Measurements from ENCODE around the gene RBM47.

GRCh38 chr4:40500781-40501180 lies 128.9 kb downstream of the RBM47 start:
- TF ChIP-seq, protein P1, sequence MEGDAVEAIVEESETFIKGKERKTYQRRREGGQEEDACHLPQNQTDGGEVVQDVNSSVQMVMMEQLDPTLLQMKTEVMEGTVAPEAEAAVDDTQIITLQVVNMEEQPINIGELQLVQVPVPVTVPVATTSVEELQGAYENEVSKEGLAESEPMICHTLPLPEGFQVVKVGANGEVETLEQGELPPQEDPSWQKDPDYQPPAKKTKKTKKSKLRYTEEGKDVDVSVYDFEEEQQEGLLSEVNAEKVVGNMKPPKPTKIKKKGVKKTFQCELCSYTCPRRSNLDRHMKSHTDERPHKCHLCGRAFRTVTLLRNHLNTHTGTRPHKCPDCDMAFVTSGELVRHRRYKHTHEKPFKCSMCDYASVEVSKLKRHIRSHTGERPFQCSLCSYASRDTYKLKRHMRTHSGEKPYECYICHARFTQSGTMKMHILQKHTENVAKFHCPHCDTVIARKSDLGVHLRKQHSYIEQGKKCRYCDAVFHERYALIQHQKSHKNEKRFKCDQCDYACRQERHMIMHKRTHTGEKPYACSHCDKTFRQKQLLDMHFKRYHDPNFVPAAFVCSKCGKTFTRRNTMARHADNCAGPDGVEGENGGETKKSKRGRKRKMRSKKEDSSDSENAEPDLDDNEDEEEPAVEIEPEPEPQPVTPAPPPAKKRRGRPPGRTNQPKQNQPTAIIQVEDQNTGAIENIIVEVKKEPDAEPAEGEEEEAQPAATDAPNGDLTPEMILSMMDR (IDR thresholded peaks at IDR 0.05; ENCODE audit: insufficient read depth, low read length): no peak
- TF ChIP-seq POLR2AphosphoS5 (IDR thresholded peaks at IDR 0.05; ENCODE audit: low read depth): no peak
